Activated CD4-positive, alpha-beta T cell treated with anti-CD3 and anti-CD28 coated beads for 24 hours (primary cell): ENCODE data around the gene SYT15.

ENCODE experiments used
- DNase-seq, 2 donors: peaks; one replicate each; pipeline ENCODE4 v3.0.0-alpha.2; 2020; ENCODE audit warnings: low read depth in 2 of 2

Gene SYT15

GRCh38 chr10:46544989-46545791 lies 33.7 kb upstream of the SYT15 start:
- no peak for DNase-seq

- DNase-seq = no peak
These were observed 32.9 kb upstream of the SYT15 start for GRCh38 chr10:46545861-46546590.

GRCh38 chr10:46546591-46547540 lies 32.1 kb upstream of the SYT15 start:
- no peak for DNase-seq

GRCh38 chr10:46547541-46548497 lies 31.1 kb upstream of the SYT15 start:
- no peak for DNase-seq

GRCh38 chr10:46548498-46549090 lies 30.3 kb upstream of the SYT15 start:
- no peak for DNase-seq

GRCh38 chr10:46549171-46550075 lies 29.5 kb upstream of the SYT15 start:
- DNase-seq = no peak

- DNase-seq = no peak
These were observed 28.7 kb upstream of the SYT15 start for GRCh38 chr10:46550076-46550790.

GRCh38 chr10:46550795-46551700 lies 27.9 kb upstream of the SYT15 start:
- no peak for DNase-seq

GRCh38 chr10:46551701-46552525 lies 27.0 kb upstream of the SYT15 start:
- DNase-seq = no peak

GRCh38 chr10:46552526-46553237 lies 26.2 kb upstream of the SYT15 start:
- no peak for DNase-seq

GRCh38 chr10:46553238-46554049 lies 25.5 kb upstream of the SYT15 start:
- no peak for DNase-seq

- no peak for DNase-seq
These were observed 24.7 kb upstream of the SYT15 start for GRCh38 chr10:46554166-46554781.

GRCh38 chr10:46555366-46555712 lies 23.6 kb upstream of the SYT15 start:
- DNase-seq = no peak

GRCh38 chr10:46555713-46556514 lies 23.0 kb upstream of the SYT15 start:
- DNase-seq = no peak
